Measurements from ENCODE around the gene TEX22. TPM values are rescaled to one million over a fixed set of nuclear protein-coding genes. Genes with fewer than 3 reads are reported as not detected.

The TEX22 gene
- polyA plus RNA-seq, 2 donors, result 0.06 to 0.14 TPM

DNA sequence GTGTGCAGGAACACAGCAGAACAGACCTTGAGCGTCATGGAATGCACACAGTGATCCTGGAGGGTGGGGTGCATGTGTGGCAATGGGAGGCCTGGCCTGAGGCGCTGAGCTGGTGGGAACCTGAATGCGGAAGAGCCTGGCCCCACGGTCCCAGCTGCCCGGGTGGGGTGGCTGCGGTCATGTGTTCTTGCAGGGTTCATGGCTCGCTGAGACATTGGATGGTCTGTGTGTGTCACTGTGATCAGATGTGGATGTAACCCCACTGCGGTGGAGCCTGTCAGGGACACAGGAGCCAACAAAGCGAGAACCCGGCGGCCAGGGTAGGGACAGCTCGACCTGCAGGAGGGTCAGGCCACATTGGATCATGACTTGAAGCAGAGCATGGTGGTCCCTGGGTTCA lies 44.5 kb downstream of the TEX22 start:
- 85 to 88% methylated on average over 12 of the region's 12 CpGs for WGBS, 2 donors
- no peaks in the 10 kb centered on the region for H3K27me3 ChIP-seq (ENCODE audit: control insufficient read depth in 1 of 2, insufficient read depth in 2 of 2, low read length in 2 of 2)
- H3K4me1 ChIP-seq (ENCODE audit: control insufficient read depth in 2 of 2, insufficient read depth in 2 of 2, low read length in 1 of 2), result peaks cover 3 to 9% of the 10 kb centered on the region in 2 donors
- H3K27ac ChIP-seq (ENCODE audit: low read depth in 2 of 2, low read length in 1 of 2), result no peak overlapping the region
- H3K9me3 ChIP-seq (ENCODE audit: control insufficient read depth in 2 of 2, insufficient read depth in 1 of 2, low read depth in 1 of 2, low read length in 1 of 2), result no peaks in the 10 kb centered on the region
- H3K36me3 ChIP-seq (ENCODE audit: control insufficient read depth in 2 of 2, insufficient read depth in 2 of 2, low read length in 1 of 2), result peaks cover 0 to 12% of the 10 kb centered on the region in 2 donors
- H3K4me3 ChIP-seq (ENCODE audit: low read depth in 1 of 2, low read length in 2 of 2), result no peak overlapping the region

DNA sequence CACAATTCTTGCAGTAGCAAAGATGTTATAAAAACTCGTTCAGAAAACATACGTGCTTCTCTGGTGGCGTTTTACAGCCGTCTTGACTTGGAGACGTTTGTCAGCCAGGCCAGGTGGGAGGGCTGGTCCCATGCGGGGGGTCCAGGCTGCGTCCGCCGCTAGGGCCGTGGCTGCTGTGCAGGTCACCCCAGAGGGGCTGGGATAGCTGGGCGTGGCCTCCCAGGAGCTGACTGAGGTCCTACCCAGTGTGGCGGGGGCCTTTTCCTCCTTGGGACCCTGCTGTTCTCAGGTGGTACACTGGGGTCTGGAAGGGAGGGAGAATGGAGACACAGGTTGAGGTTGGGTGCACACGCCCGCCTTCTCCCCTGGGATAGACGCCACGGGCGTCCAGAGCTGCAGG lies 46.5 kb downstream of the TEX22 start:
- no peaks in the 10 kb centered on the region for H3K9me3 ChIP-seq (ENCODE audit: control insufficient read depth in 2 of 2, insufficient read depth in 1 of 2, low read depth in 1 of 2, low read length in 1 of 2)
- no peak overlapping the region for H3K4me3 ChIP-seq (ENCODE audit: low read depth in 1 of 2, low read length in 2 of 2)
- no peaks in the 10 kb centered on the region for H3K27me3 ChIP-seq (ENCODE audit: control insufficient read depth in 1 of 2, insufficient read depth in 2 of 2, low read length in 2 of 2)
- H3K27ac ChIP-seq (ENCODE audit: low read depth in 2 of 2, low read length in 1 of 2), result no peak overlapping the region
- WGBS, 2 donors, result 86 to 90% methylated on average over 17 of the region's 17 CpGs
- peaks cover under 1 to 8% of the 10 kb centered on the region in 2 donors for H3K4me1 ChIP-seq (ENCODE audit: control insufficient read depth in 2 of 2, insufficient read depth in 2 of 2, low read length in 1 of 2)
- H3K36me3 ChIP-seq (ENCODE audit: control insufficient read depth in 2 of 2, insufficient read depth in 2 of 2, low read length in 1 of 2), result peaks cover 0 to 14% of the 10 kb centered on the region in 2 donors

DNA sequence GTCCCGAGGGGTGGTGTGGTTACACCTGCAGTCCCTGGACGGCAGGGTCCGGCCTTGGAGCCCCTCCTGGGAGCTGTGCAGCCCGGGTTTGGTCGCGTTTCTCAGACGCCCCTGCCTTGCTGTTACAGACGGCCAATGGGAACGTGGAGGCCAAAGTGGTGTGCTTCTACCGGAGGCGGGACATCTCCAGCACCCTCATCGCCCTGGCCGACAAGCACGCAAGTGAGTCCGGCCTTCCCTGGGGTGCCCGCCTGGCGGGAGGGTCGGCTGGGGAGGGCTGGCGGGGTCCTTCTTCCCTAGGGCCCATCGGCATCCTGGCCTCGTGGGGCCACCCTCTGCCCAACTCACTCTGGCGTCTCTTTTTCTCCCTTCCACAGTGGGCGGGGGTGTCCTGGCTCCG lies 47.0 kb downstream of the TEX22 start:
- Histone ChIP-seq H3K9me3 (ENCODE audit: control insufficient read depth in 2 of 2, insufficient read depth in 1 of 2, low read depth in 1 of 2, low read length in 1 of 2) (no peaks in the 10 kb centered on the region), H3K36me3 (ENCODE audit: control insufficient read depth in 2 of 2, insufficient read depth in 2 of 2, low read length in 1 of 2) (peaks cover 0 to 16% of the 10 kb centered on the region in 2 donors), H3K27ac (ENCODE audit: low read depth in 2 of 2, low read length in 1 of 2) (no peak overlapping the region), H3K4me1 (ENCODE audit: control insufficient read depth in 2 of 2, insufficient read depth in 2 of 2, low read length in 1 of 2) (peaks cover 0 to 4% of the 10 kb centered on the region in 2 donors), H3K4me3 (ENCODE audit: low read depth in 1 of 2, low read length in 2 of 2) (no peak overlapping the region), H3K27me3 (ENCODE audit: control insufficient read depth in 1 of 2, insufficient read depth in 2 of 2, low read length in 2 of 2) (no peaks in the 10 kb centered on the region)
- WGBS, 2 donors, result 87 to 89% methylated on average over 24 of the region's 24 CpGs

DNA sequence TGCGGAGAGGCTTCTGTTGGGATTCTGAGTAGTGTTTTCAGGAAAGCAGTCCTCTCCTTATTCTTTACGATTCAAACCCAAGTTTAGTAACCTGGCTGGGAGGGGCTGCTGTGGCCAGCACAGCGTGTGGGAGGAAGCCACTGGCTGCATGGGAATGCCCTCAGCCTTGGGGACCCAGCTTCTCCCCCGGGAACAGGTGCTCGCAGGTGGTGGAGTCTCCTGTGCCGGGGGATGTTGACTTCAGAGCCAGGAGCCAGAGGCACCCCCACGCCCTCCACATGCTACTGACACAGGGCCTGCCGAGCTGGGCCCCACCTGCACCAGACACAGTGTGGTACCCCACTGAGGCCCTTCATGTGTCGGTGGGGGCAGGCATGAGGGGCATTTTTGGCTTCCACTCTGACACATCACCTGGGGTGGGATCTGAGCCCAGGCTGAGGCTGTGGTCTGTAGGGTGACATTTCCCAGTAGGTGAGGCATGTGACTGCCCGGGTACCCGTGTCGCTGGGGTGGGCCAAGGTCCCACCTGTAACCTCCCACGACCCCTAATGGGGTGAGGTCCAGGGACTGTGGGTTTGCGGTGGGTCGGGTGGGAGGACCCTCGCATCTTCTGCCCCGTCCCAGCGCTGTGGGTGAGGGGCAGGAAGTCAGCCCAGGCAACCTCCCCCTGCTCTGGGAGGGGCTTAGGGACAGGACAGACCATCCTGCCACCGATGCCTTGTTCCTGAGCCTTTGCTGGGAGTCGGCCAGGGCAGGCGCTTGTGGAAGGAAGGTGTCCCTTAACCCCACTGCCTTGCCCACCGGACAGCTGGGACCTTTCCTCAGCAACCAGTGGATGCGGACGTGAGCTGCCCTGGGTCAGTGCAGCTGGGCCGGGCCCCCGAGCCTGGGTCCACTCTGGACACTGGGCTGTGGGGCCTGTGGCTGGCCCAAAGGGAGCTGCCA lies 47.8 kb downstream of the TEX22 start:
- 90 to 93% methylated on average over 26 of the region's 26 CpGs for WGBS, 2 donors

DNA sequence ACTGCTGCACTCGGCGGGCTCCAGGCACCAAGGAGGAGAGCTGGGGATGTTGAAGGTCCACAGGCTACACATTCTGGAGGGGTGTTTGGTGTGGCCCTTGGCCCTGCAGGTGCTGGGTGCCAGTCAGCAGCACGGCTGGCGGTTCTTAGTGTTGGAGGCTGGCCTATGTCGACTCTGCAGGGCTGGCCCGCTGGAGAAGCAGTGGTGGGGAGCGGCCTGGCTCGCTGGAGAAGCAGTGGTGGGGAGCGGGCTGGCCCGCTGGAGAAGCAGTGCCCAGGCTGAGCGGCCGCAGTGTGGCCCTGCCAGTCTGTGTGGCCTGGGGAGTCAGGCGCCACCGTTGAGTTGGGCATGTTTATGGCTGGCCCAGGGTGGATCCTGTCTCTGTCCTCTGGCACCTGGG lies 48.6 kb downstream of the TEX22 start:
- Histone ChIP-seq H3K36me3 (ENCODE audit: control insufficient read depth in 2 of 2, insufficient read depth in 2 of 2, low read length in 1 of 2) (peaks cover 0 to 25% of the 10 kb centered on the region in 2 donors), H3K27me3 (ENCODE audit: control insufficient read depth in 1 of 2, insufficient read depth in 2 of 2, low read length in 2 of 2) (no peaks in the 10 kb centered on the region), H3K4me3 (ENCODE audit: low read depth in 1 of 2, low read length in 2 of 2) (no peak overlapping the region), H3K27ac (ENCODE audit: low read depth in 2 of 2, low read length in 1 of 2) (no peak overlapping the region), H3K4me1 (ENCODE audit: control insufficient read depth in 2 of 2, insufficient read depth in 2 of 2, low read length in 1 of 2) (no peaks in the 10 kb centered on the region), H3K9me3 (ENCODE audit: control insufficient read depth in 2 of 2, insufficient read depth in 1 of 2, low read depth in 1 of 2, low read length in 1 of 2) (no peaks in the 10 kb centered on the region)
- WGBS, 2 donors, result 79 to 81% methylated on average over 14 of the region's 14 CpGs

More for the DNA sequence above, 47.8 kb downstream of the TEX22 start:
- Histone ChIP-seq H3K4me1 (ENCODE audit: control insufficient read depth in 2 of 2, insufficient read depth in 2 of 2, low read length in 1 of 2) (no peaks in the 10 kb centered on the region), H3K9me3 (ENCODE audit: control insufficient read depth in 2 of 2, insufficient read depth in 1 of 2, low read depth in 1 of 2, low read length in 1 of 2) (no peaks in the 10 kb centered on the region), H3K4me3 (ENCODE audit: low read depth in 1 of 2, low read length in 2 of 2) (no peak overlapping the region), H3K27ac (ENCODE audit: low read depth in 2 of 2, low read length in 1 of 2) (no peak overlapping the region), H3K36me3 (ENCODE audit: control insufficient read depth in 2 of 2, insufficient read depth in 2 of 2, low read length in 1 of 2) (peaks cover 0 to 22% of the 10 kb centered on the region in 2 donors), H3K27me3 (ENCODE audit: control insufficient read depth in 1 of 2, insufficient read depth in 2 of 2, low read length in 2 of 2) (no peaks in the 10 kb centered on the region)

DNA sequence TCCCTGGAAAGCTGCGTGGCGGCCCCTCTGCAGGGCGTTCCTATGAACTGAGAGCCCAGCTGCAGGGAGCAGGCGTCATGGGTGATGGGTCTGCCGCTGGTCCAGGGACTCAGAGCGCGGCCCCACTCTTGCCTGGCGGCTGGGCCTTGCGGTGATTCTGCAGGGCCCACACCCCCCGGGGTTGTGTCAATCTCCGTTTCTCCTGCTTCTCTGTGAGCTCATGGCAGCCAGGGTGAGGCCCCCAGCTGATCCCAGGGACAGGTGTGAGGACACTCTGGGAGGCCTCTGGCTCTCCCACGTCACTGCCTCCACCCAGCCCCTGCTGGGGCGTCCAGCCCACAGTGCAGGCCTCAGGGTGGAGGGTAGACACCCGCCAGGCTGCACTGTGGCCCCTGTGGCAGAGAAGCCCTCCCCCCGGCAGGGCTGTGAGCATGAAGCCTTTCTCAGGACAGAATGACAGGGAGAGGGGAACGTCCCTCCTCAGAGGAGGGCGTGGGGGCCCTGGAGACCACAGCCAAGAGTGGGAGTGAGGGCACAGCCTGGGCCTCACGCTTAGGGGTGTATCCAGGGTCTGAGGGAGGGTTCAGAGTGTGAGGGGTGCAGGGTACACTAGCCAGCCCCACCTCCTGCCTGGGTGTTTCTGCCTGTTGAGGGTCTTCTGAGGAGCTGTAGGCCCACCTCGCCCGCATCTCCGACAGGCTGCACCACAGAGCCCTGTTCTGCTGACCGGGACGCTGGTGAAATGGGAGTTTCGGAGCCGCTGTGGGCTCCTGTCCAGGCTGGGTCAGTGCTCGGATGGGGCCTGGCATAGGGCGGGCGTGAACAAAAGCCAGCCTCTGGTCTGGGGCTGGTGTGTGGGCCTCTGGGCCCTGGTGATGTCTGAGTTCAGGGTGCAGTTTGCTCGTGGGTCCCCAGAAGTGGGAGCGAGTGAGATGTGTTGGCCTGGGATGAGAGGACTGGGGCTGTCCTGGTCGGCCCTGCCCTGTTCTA lies 49.6 kb downstream of the TEX22 start:
- Histone ChIP-seq H3K27me3 (ENCODE audit: control insufficient read depth in 1 of 2, insufficient read depth in 2 of 2, low read length in 2 of 2) (no peaks in the 10 kb centered on the region), H3K9me3 (ENCODE audit: control insufficient read depth in 2 of 2, insufficient read depth in 1 of 2, low read depth in 1 of 2, low read length in 1 of 2) (no peaks in the 10 kb centered on the region), H3K4me3 (ENCODE audit: low read depth in 1 of 2, low read length in 2 of 2) (no peak overlapping the region), H3K36me3 (ENCODE audit: control insufficient read depth in 2 of 2, insufficient read depth in 2 of 2, low read length in 1 of 2) (peaks cover 0 to 34% of the 10 kb centered on the region in 2 donors), H3K27ac (ENCODE audit: low read depth in 2 of 2, low read length in 1 of 2) (no peak overlapping the region), H3K4me1 (ENCODE audit: control insufficient read depth in 2 of 2, insufficient read depth in 2 of 2, low read length in 1 of 2) (no peaks in the 10 kb centered on the region)
- WGBS, 2 donors, result 87% methylated on average over 31 of the region's 31 CpGs

DNA sequence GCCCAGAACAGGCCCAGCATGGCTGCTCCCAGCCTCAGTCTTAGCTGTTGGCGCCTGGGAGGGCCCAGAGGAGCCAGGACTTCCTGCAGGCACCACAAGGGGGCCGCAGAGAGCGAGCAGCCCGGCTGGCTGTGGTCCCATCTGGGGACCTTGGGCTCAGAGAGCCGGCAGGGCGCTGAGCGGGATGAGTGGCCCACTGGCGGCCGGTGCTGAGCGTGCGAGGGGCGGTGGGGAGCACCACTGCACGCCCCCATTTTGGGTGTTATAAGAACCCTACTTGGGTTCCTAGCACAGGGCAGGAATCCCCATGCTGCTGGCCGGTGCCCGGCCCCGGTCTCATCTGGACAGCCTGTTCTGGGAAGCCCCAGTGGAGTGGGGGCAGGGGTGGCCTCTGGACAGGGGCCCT lies 50.4 kb downstream of the TEX22 start:
- Histone ChIP-seq H3K36me3 (ENCODE audit: control insufficient read depth in 2 of 2, insufficient read depth in 2 of 2, low read length in 1 of 2) (peaks cover 0 to 39% of the 10 kb centered on the region in 2 donors), H3K9me3 (ENCODE audit: control insufficient read depth in 2 of 2, insufficient read depth in 1 of 2, low read depth in 1 of 2, low read length in 1 of 2) (no peaks in the 10 kb centered on the region), H3K4me3 (ENCODE audit: low read depth in 1 of 2, low read length in 2 of 2) (no peak overlapping the region), H3K27ac (ENCODE audit: low read depth in 2 of 2, low read length in 1 of 2) (no peak overlapping the region), H3K4me1 (ENCODE audit: control insufficient read depth in 2 of 2, insufficient read depth in 2 of 2, low read length in 1 of 2) (no peaks in the 10 kb centered on the region), H3K27me3 (ENCODE audit: control insufficient read depth in 1 of 2, insufficient read depth in 2 of 2, low read length in 2 of 2) (no peaks in the 10 kb centered on the region)
- 44 to 45% methylated on average over 16 of the region's 16 CpGs for WGBS, 2 donors

DNA sequence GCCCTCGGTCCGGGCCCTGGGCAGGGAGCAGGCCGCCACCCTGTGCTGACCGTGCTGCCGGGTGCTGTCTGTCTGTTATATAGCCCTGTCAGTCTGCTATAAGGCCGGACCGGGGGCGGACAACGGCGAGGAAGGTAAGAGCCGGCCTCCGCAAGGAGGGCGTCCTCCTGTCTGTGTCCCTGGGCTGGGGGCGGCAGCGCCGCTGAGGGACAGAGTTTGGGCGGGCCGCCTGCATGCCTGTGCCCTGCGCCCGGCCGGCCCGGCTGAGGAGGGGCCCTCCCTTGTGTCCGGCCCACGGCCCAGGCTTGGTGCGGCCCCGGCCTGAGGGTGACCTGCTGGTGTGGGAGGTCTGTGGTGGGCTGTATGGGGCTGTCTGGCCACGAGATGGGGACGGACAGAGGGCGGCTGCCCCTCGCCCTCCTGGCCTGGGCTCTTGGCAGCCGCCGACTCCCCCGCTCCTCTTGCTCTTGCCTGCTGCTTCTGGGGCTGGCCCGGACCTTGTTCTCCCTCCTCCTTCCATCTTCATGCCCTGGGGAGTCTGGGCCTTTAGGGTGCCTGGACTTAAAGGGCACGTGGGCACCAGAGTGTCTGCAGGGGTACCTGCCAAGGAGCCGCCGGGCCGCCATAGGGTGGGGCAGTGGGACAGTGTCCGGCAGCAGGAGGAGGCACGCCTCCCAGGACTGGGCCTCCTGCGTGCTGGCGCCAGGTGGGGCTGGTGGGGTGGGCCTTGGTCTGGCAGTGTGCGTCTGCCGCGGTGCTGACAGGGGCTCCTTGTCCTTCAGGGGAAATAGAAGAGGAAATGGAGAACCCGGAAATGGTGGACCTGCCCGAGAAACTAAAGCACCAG lies 51.2 kb downstream of the TEX22 start:
- no peaks in the 10 kb centered on the region for H3K27me3 ChIP-seq (ENCODE audit: control insufficient read depth in 1 of 2, insufficient read depth in 2 of 2, low read length in 2 of 2)
- H3K4me1 ChIP-seq (ENCODE audit: control insufficient read depth in 2 of 2, insufficient read depth in 2 of 2, low read length in 1 of 2), result no peaks in the 10 kb centered on the region
- H3K36me3 ChIP-seq (ENCODE audit: control insufficient read depth in 2 of 2, insufficient read depth in 2 of 2, low read length in 1 of 2), result peaks cover 0 to 45% of the 10 kb centered on the region in 2 donors
- H3K9me3 ChIP-seq (ENCODE audit: control insufficient read depth in 2 of 2, insufficient read depth in 1 of 2, low read depth in 1 of 2, low read length in 1 of 2), result no peaks in the 10 kb centered on the region
- no peak overlapping the region for H3K27ac ChIP-seq (ENCODE audit: low read depth in 2 of 2, low read length in 1 of 2)
- H3K4me3 ChIP-seq (ENCODE audit: low read depth in 1 of 2, low read length in 2 of 2), result no peak overlapping the region
- 90 to 91% methylated on average over 43 to 47 of the region's 47 CpGs for WGBS, 2 donors

DNA sequence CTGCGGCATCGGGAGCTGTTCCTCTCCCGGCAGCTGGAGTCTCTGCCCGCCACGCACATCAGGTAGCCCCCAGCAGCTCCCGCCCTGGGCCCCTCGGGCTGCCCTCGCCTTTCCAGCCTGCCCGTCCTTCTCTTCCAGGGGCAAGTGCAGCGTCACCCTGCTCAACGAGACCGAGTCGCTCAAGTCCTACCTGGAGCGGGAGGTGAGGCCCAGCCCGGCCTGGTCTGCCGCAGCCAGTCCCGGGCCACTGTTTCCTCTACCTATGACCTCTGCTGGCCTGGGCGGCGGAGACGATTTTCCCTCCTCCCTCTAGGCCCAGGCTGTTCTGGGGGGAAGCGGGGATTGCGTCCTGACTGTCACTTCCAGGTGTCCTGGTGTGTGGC lies 51.8 kb downstream of the TEX22 start:
- Histone ChIP-seq H3K4me3 (ENCODE audit: low read depth in 1 of 2, low read length in 2 of 2) (no peak overlapping the region), H3K9me3 (ENCODE audit: control insufficient read depth in 2 of 2, insufficient read depth in 1 of 2, low read depth in 1 of 2, low read length in 1 of 2) (no peaks in the 10 kb centered on the region), H3K27ac (ENCODE audit: low read depth in 2 of 2, low read length in 1 of 2) (no peak overlapping the region), H3K4me1 (ENCODE audit: control insufficient read depth in 2 of 2, insufficient read depth in 2 of 2, low read length in 1 of 2) (no peaks in the 10 kb centered on the region), H3K27me3 (ENCODE audit: control insufficient read depth in 1 of 2, insufficient read depth in 2 of 2, low read length in 2 of 2) (no peaks in the 10 kb centered on the region), H3K36me3 (ENCODE audit: control insufficient read depth in 2 of 2, insufficient read depth in 2 of 2, low read length in 1 of 2) (peaks cover 0 to 46% of the 10 kb centered on the region in 2 donors)
- 87 to 92% methylated on average over 21 to 22 of the region's 22 CpGs for WGBS, 2 donors

Measured in esophagus (tissue), 2 donors.